PC-3 (cell line): ENCODE data around the gene COX6B1. TPM values are rescaled to one million over a fixed set of nuclear protein-coding genes. Genes with fewer than 3 reads are reported as not detected.

Experiments
- ATAC-seq: fragments of 200-7000 bp; cut with Tn5 transposase; 2 replicates; pipeline ENCODE4 v1.9.1; 2020; ENCODE audit warnings: mild to moderate bottlenecking, moderate library complexity
- BruUV-seq: library from RNA; stranded (reverse); fragments of 400-500 nt; replicated peaks from 2 replicates; lab custom pipeline; 2021; lab: Mats Ljungman, UMichigan
- CTCF ChIA-PET: fragments of 300-600 bp; sonication (Branson Sonifier 250); formaldehyde crosslinking; loops from one replicate; lab custom pipeline; 2022; ENCODE audit warnings: antibody characterized with exemption; lab: Charles Lee
- POLR2A ChIA-PET: fragments of 300-600 bp; sonication (Branson Sonifier 250); formaldehyde crosslinking; loops from one replicate; lab custom pipeline; 2022; ENCODE audit warnings: antibody characterized with exemption; ENCODE audit not compliant: unreplicated experiment; lab: Charles Lee
- DNase-seq: peaks from one replicate; pipeline ENCODE4 v3.0.0-alpha.2; 2015
- H2AFZ ChIP-seq: fragments of 300-600 bp; sonication (generic); 2 replicates; pipeline ENCODE4 v1.6.0; 2016; ENCODE audit warnings: antibody characterized with exemption, low read length
- H3F3A ChIP-seq: fragments of 300-600 bp; sonication (generic); one replicate; pipeline ENCODE4 v1.6.0; 2017; ENCODE audit warnings: antibody characterized with exemption, low read length, control low read depth, mild to moderate bottlenecking; ENCODE audit not compliant: unreplicated experiment
- H3K27ac ChIP-seq: fragments of 300-600 bp; sonication (generic); 2 replicates; pipeline ENCODE4 v1.5.1; 2016; ENCODE audit warnings: mild to moderate bottlenecking, low read length
- H3K27me3 ChIP-seq: fragments of 300-600 bp; sonication (generic); 2 replicates; pipeline ENCODE4 v1.6.1; 2016; ENCODE audit warnings: low read length, mixed read lengths
- H3K36me3 ChIP-seq: fragments of 300-600 bp; sonication (generic); 2 replicates; pipeline ENCODE4 v1.6.1; 2016; ENCODE audit warnings: low read depth, mixed run types, low read length, mixed read lengths
- H3K4me1 ChIP-seq: fragments of 300-600 bp; sonication (generic); 2 replicates; pipeline ENCODE4 v1.5.1; 2016; ENCODE audit warnings: low read length; ENCODE audit not compliant: insufficient read depth
- H3K4me2 ChIP-seq: fragments of 300-600 bp; sonication (generic); 2 replicates; pipeline ENCODE4 v1.6.0; 2016; ENCODE audit warnings: low read length
- H3K4me3 ChIP-seq: fragments of 300-600 bp; sonication (generic); 2 replicates; pipeline ENCODE4 v1.5.1; 2016; ENCODE audit warnings: mild to moderate bottlenecking, low read length, mixed read lengths
- H3K79me2 ChIP-seq: fragments of 300-600 bp; sonication (generic); 2 replicates; pipeline ENCODE4 v1.6.1; 2017; ENCODE audit warnings: low read length, mixed read lengths
- H3K9ac ChIP-seq: fragments of 300-600 bp; sonication (generic); 2 replicates; pipeline ENCODE4 v1.6.0; 2016; ENCODE audit warnings: mild to moderate bottlenecking, low read length
- H3K9me2 ChIP-seq: fragments of 300-600 bp; sonication (generic); replicated peaks from 2 replicates; pipeline ENCODE4 v1.6.1; 2016; ENCODE audit warnings: mixed run types, low read length, mixed read lengths
- H3K9me3 ChIP-seq: fragments of 300-600 bp; sonication (generic); 2 replicates; pipeline ENCODE4 v1.6.1; 2016; ENCODE audit warnings: low read length, mixed read lengths
- H4K20me1 ChIP-seq: fragments of 300-600 bp; sonication (generic); 2 replicates; pipeline ENCODE4 v1.6.1; 2016; ENCODE audit warnings: low read length, mixed read lengths
- CTCF ChIP-seq: fragments of 300-600 bp; sonication (generic); conservative IDR thresholded peaks from 2 replicates; pipeline ENCODE4 v1.5.1; 2017; ENCODE audit warnings: antibody characterized with exemption, low read depth, mild to moderate bottlenecking, low read length
- EZH2 ChIP-seq: fragments of 300-600 bp; sonication (generic); IDR thresholded peaks from one replicate; pipeline ENCODE4 v1.6.1; 2017; ENCODE audit warnings: antibody characterized with exemption, mild to moderate bottlenecking, low read length; ENCODE audit not compliant: unreplicated experiment
- EZH2phosphoT487 ChIP-seq: fragments of 300-600 bp; sonication (generic); IDR thresholded peaks from 2 replicates; pipeline ENCODE4 v1.6.1; 2018; ENCODE audit warnings: mild to moderate bottlenecking, antibody characterized with exemption, low read length, borderline replicate concordance
- intact Hi-C: fragments of 100-400 bp; cut with micrococcal nuclease; formaldehyde crosslinking; loops from 2 replicates; pipeline ENCODE4 v1.9.0; 2023
- total RNA-seq: library from RNA; depleted of rRNA; stranded (reverse); fragments of >200 nt; gene quantifications from 2 replicates; pipeline ENCODE4 v1.2.3, GENCODE V29; 2014

Gene COX6B1
- total RNA-seq, 1 experiment from 2014 or later: 563 TPM

GRCh38 chr19:35695895-35696422 is 47.8 kb downstream of the COX6B1 start:
- intact Hi-C loops: loop anchor here (10.0 kb wide), 1 partner anchor 129 kb away; no protein-coding TSS in a partner anchor
- POLR2A ChIA-PET: no interaction called here

GRCh38 chr19:35696835-35697234 is 48.7 kb downstream of the COX6B1 start:
- Histone ChIP-seq H3K79me2 (no peaks in the 10 kb centered on the region), H3K9me2 (no peaks in the 10 kb centered on the region), H3K4me2 (no peak overlapping the region), H3K4me1 (no peaks in the 10 kb centered on the region), H3K36me3 (no peaks in the 10 kb centered on the region; the same call in 1 of the 2 replicates), H3K9ac (no peak overlapping the region), H4K20me1 (no peaks in the 10 kb centered on the region), H3K4me3 (no peak overlapping the region), H3F3A (no peaks in the 10 kb centered on the region), H3K9me3 (no peaks in the 10 kb centered on the region), H3K27me3 (no peaks in the 10 kb centered on the region), H2AFZ (no peak overlapping the region), H3K27ac (no peak overlapping the region)
- intact Hi-C loops: loop anchor here (10.0 kb wide), 1 partner anchor 128 kb away; no protein-coding TSS in a partner anchor
- no peak for TF ChIP-seq EZH2phosphoT487
- no peak for TF ChIP-seq CTCF
- no peak for TF ChIP-seq EZH2
- ChIA-PET POLR2A (no interaction called here), CTCF (no interaction called here)
- ATAC-seq (no peak), DNase-seq (no peak)
- BruUV-seq: no TSS peak

More at GRCh38 chr19:35695895-35696422, 47.8 kb downstream of the COX6B1 start:
- CTCF ChIA-PET: no interaction called here
- H3K4me3 ChIP-seq: no peak overlapping the region
- H3K79me2 ChIP-seq: no peaks in the 10 kb centered on the region
- no peak overlapping the region for H3K27ac ChIP-seq
- H4K20me1 ChIP-seq: no peaks in the 10 kb centered on the region
- H3K27me3 ChIP-seq: no peaks in the 10 kb centered on the region
- H3K4me2 ChIP-seq: no peak overlapping the region
- no peaks in the 10 kb centered on the region for H3K9me3 ChIP-seq
- H3K4me1 ChIP-seq: no peaks in the 10 kb centered on the region
- no peaks in the 10 kb centered on the region for H3F3A ChIP-seq
- TF ChIP-seq EZH2phosphoT487 (no peak), EZH2 (no peak), CTCF (no peak)
- H3K36me3 ChIP-seq: no peaks in the 10 kb centered on the region; the same call in 1 of the 2 replicates
- no peak overlapping the region for H2AFZ ChIP-seq
- ATAC-seq: no peak
- BruUV-seq: no TSS peak
- no peaks in the 10 kb centered on the region for H3K9me2 ChIP-seq
- no peak for DNase-seq
- no peak overlapping the region for H3K9ac ChIP-seq
